Activated T-helper 9 cell treated with anti-CD3 and anti-CD28 coated beads, Interleukin-2, amount 50 U/mL, for 16 hours (primary cell): ENCODE measurements around the gene SYNC.
A peak's percentile ranks its signal among the peaks of the same experiment; 100 is the strongest.
"Not testable (repeated sequence)": the region's sequence is repeated elsewhere in the genome, so short reads cannot be mapped to it uniquely, and the experiment has no call there.

Source experiments
- DNase-seq: peaks from one replicate; pipeline ENCODE4 v3.0.0-alpha.2; 2020; ENCODE audit warnings: low read depth

Gene SYNC

DNA sequence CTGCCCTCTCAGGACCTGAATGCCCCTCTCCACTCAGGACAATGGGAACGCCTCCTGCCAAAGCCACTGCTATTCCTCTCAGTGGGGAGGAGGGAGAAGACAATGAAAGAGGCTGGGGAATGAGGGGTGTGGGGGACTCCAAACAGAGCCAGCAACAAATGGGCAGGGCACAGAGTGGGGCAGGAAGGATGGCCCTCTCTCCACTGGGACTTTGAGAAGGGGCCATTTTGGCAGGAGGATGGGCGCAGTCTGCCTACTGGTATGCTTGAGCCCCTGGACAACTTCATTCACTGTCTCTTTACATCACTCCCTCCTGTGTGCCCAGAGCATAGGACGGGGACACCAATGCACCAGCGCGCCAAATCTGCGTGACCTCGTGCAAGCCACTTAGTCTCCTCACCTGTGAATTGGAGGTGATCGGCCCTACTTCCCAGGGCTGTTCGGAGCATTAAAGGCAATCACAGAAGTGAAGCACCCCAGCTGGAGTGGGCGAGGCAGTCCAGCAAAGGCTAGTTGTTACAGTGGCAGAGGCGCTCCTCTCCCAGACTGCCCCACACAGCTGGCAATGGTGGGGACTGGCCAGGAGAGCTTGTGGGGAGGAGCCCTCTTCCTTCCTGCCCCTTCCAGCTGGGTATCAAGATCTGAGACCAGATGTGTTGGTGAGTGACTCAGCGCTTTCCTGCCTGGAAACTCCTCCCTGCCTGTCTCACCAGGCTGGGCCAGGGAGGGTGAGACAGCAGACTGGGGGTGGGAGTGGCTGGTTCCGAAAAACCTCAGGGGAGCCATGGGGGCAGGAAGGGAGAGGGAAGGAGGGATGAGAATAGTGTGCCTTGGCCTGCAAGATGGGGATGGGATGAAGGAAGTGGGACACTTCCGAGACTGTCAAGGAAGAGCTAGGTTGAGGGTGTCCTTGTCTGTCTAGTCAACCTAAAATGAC lies 22.4 kb upstream of the SYNC start:
- peak; percentile 9 for DNase-seq

DNA sequence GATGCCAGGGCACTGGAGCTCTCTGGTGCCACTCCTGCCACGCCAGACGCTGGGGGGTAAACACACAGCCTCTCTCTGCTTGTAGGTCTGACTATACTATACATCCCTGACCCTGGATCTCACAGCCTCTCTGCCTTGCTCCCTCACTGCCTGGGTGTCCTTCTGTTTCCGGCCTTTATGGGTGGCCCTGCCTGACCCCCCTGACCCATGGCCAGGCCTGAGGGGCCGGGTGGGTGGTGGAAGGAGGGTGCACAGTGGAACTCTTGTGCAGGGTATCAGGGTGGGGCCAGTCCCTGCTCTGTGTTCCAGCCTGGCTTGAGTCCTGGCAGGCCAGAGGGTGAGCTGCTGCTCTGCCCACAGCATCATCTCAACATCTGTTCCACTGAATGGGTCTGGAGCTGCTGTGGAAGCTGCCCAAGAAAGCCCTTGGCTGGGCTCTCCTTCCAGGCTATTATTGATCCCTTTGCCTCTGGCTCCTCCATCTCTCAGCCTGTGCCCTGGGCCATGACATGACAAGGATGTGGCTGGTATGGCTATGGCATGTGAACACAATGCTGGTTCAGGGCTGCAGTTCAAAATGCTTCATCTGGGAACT lies 17.2 kb upstream of the SYNC start:
- DNase-seq = no peak

DNA sequence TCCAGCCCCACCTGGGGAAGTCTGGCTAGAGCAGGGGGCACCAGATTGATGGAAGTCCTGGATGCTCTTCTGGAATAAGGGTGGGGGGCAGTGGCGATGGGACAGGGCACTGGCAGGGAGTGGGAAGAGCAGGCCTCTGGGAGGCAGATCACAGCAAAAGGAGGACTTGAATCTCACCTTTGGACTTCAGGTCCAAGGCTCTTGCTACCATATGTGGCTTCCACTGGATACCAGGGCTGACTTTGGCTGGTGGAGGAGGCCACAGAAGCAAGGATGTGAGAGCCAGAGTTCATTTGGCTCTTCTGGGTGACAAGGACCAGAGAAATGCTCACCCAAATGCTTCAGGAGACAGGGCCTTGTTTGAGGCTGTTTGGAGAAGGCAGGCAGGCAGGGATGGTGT lies 16.0 kb upstream of the SYNC start:
- no peak for DNase-seq

DNA sequence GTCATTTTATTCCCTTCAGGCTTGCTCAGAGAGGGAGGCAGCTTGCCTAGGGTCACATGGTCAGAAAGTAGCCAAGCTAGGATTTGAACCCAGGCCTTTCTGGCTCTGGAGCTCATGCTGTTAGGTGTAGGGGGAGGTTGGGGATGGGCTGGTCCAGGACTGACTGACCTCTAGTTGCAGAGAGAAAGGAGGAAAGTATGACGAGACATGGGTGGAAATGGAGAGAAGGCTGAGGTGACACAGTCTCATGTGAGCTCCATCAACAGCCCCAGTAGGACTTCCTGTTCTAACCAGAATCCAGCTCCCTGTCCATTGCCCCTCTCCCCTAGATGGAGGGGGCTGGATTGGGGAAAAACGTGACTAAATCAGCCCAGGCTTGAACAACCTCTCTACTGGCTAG lies 15.5 kb upstream of the SYNC start:
- DNase-seq = no peak

DNA sequence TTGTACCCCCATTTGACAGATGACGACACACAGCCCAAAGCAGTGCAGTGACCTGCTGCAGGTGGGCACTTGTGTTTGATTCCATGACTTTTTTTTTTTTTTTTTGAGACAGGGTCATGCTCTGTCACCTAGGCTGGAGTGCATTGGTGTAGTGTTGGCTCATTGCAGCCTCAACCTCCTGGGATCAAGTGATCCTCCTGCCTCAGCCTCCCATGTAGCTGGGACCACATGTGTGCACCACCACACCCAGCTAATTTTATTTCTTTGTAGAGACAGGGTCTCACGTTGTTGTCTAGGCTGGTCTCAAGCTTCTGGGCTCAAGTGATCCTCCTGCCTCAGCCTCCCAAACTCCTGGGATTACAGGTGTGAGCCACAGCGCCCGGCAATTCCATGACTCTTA lies 14.9 kb upstream of the SYNC start:
- DNase-seq = no peak

DNA sequence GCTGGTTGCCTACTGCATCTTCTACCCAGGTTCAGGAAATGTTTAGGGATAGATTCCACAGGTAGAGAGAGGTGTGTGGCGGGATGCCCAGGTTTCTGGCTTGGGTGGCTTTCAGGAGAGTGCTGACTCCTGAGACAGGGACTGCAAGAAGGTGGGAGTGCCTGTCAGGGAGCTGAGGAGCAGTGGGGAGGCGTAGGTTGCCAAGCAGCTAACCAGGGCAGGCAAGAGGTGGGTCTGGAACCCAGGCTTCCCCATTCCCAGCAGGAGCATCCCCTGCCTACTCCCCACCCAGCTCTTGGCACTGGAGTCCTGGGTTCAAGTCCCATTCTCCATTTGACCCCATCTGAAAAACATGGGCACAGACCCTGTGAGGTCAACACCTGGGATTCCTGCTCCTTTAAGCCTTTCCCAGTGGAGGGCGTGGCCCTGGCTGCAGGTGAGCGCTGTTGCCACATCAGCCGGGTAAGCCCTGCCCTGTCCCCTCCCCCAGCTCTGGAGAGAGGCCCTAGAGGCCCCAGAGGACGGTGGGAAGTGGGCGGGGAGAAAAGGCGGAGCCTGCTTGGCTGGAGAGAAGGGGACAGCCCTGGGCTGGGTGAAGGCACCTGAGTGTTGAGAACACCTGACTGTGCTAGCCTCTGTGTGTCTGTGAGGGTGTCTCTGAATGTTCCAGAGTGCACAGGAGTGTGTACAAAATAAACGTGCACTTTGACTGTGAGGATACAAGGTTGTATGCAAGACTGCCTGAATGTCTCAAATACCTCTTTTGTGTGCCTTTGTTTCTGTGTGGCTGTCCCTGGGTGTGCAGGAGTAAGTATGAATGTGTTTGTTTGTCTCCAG lies 14.0 kb upstream of the SYNC start:
- DNase-seq = no peak

DNA sequence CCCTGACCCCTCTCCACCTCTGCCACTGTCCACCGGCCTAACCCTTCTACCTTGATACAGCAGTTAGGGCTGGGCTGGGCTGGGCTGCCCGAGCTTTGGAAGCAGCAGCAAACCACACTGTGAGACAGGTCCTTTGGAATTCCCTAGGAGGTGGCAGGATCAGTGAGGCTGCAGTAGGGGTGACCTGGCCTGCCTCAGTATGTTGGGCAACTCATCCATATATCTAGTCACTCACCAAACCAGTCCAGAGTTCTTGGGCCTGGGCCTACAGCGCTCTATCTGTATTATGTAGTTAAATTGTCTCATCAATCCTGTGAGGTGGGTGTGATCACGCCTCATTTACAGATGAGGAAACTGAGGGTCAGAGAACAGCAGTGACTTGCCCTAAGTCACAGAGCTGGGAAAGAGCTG lies 13.3 kb upstream of the SYNC start:
- DNase-seq = no peak

DNA sequence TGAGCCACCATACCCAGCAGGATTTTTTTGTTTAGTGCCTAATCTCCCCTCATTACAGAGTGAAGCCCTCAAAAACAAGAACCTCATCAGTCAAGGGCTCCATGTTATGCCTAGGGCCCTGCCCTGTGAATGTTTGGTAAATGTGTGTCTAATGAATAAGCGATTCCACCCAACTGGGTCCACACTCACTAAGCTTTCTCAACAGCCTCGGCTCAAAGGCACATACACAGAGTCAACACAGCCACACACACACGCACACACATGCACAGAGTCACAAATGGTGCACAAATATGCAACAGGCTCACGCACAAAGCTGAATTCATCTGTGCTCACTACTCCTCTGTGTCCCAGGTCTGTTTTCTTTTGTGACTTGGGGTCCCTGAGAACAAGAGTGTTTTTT lies 11.7 kb upstream of the SYNC start:
- no peak for DNase-seq

DNA sequence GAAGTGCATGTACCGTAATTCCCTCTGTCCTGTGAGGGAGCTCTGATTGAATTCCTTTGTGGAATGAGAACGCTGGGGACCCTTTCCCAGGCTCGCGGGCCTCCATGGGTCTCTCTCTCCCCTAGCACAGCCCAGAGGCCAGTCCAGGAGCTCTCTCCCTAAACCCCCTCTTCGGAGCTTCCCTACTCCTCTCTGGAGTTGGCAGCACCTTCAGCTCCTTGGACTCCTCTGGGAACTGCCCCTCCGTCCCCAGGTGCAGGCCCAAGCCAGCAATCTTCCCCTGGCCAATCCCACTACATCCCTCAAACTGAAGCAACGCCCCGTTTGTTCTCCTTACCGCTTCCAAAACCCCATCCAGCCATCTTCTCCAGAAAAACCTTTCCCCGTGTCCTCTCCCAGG lies 10.5 kb upstream of the SYNC start:
- no peak for DNase-seq

DNA sequence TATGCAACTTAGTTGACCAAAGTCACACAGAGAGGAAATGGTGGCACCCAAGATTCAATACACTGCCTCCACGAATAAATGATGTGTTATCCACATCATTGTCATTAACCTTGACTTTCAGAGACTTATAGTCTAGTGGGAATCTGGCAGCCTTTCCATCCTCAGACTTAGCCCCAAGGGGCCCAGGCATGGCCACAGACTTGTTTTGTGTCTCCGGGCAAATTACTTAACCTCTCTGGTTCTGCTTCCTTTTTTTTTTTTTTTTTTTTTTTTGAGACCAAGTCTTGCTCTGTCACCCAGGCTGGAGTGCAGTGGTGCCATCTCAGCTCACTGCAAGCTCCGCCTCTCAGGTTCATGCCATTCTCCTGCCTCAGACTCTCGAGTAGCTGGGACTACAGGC lies 8.7 kb upstream of the SYNC start:
- DNase-seq = not testable (repeated sequence)

DNA sequence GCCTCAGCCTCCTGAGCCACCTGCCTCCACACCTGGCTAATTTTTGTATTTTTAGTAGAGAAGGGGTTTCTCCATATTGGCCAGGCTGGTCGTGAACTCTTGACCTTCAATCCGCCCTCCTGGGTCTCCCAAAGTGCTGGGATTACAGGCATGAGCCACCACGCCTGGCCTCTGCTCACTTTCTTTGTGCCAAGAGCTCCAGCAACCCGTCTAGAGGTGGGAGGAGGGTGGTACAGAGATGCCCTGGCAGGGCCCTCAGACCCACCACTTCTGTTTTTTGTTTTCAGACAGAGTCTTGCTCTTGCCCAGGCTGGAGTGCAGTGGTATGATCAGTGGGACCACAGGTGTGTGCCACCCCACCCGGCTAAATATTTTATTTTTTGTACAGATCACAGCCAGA lies 6.9 kb upstream of the SYNC start:
- DNase-seq = no peak

DNA sequence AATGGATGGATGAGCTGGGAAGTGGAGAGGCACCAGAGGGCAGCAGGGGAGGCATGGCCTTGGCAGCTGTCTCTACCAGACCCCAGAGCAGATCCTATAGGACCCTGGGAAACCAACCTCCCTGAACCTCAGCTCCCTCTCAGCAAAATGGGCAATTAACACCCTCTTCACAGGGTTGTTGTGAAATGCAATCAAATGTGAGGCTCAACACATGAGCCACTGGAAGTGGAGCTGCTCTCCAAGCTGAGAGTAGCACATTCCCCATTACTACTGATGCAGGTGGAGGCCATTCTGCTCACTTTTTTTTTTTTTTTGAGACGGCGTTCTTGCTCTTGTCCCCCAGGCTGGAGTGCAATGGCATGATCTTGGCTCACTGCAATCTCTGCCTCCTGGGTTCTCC lies 6.5 kb upstream of the SYNC start:
- DNase-seq = no peak

DNA sequence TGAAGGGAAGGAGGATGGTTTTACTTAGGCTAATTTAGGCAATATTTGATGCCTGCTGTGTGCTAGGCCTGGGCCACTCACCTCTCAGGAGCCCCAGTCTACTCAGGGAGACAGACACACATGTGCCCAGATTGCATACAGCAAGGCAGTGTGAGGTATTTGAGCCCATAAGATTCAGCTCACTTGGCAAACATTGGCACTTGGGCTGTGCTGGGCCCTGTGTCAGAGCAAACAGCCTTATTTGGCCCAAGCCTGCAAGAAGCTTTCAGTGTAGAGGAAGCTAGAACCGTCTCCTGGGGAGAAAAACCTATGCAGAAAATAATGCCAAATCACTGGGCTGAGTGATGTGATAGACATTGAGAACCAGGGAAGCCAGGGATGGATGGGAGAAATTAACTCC lies 3.9 kb upstream of the SYNC start:
- no peak for DNase-seq

DNA sequence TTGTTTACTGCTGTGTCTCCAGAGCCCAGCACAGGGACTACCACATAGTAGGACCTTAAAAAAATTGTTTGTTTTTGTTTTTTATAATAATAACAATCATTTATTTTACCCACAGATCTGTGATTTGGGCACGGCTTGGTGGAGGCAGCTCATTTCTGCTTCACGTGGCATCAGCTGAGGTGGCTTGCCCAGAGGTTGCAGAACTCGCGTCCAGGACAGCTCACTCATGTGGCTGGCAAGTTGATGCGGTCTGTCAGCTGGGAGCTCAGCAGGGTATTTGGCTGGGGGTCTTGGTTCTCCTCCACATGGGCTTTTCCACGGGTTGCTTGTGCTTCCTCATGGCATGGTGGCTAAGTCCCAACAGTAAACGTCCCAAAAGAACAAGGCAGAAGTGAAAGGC lies 2.9 kb upstream of the SYNC start:
- no peak for DNase-seq

DNA sequence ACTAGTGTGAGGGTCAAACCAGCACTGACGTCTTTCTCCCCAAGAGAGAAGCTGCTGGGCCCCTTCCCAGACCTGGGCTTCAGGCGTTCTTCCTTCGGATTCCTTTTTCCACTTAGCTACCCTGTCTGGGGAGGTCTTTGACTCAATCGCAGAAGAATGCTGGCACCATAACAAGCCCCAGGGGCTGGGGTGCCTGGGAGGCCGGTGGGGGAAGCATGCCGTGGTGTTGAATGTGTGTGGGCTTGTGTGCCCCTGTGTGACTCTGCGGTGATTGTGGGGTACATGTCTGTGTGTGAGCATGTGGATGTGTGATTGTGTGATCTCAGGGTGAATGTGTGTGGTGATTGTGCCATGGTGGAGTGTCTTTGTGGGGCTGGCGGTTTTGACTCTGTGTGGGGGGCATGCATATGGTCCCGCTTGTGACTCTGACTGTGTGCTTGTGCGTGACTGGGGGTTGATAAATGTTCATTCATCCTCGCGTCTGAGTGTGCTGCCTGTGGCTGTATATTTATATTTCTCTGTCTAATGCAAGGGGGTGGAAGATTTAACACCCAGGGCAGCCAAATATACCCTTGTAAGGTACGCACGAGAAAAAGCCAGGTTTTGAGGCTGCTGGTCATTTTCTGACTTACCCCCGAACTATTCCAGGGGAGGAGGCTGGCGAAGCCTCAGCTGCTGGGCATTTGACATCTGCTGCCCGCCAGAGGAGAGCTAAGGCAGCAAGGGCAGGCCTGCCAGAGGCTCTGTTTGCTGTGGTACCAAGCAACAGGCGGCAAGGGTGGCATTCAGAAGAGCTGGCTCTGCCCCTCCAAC lies 1.1 kb upstream of the SYNC start:
- DNase-seq = no peak

DNA sequence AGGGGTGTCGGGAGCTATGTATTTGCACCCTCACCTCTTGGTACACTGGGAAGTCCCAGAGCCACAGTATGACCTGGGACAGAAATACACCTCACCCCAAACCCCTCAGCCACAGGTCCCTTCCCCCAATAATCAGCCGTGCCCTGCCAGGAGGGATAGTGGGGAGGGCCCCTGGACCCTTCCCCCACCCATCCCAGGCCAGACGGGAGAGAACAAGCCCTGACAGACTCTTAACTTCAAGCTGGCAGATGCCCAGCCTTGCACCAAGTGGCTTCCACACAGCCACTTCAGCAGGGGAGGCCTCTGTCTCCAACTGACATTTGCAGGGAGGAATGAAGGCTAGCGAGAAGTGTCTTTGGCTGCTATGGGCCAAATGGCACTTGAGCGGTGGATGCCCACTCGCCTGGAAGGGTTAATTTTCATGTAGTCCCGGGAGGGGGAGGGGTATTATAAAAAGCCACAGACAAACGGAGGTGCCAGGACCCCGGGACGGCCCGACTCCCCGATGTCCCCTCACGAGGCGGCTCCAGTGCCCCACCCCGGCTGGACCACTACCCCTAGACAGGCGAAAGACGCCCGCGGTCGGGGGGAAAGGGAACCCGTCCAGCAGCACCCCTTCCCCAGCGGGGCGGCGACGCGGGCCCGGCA lies 495 bp downstream of the SYNC start:
- DNase-seq = no peak

DNA sequence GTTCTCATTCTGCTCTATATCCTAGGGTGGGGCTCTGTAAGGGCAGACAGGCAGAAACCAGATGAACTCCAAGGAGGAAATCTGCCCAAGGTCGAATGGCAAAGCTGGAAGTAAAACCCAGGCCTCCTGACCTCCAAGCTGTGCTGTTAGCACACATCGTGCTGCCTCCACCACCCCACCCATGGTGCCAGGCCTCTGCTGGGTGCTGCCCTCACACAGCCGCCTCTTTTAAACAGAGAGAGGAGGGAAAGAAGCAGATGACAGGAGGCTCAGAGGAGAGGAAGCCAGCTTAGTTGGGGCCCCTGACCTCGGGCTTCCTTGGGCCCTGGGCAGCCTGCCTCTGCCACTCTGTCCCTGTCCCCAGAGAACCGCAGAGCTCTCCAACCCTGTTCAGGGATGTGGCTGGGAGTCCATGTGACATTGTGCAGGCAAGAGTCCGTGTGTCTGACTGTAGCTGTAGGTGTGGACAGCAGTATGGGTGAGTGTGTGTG lies 1.1 kb downstream of the SYNC start:
- DNase-seq = no peak

DNA sequence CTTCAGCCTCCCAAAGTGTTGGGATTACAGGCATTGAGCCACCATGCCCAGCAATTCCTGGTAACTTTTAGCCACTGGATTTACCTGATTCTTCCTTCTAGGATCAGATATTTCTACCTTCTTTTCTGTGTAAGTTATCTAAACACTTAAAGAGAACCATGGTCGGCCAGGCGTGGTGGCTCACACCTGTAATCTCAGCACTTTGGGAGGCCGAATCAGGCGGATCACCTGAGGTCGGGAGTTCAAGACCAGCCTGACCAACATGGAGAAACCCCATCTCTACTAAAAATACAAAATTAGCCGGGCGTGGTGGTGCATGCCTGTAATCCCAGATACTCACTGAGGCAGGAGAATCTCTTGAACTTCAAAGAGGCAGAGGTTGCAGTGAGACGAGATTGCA lies 5.6 kb downstream of the SYNC start:
- DNase-seq = not testable (repeated sequence)

DNA sequence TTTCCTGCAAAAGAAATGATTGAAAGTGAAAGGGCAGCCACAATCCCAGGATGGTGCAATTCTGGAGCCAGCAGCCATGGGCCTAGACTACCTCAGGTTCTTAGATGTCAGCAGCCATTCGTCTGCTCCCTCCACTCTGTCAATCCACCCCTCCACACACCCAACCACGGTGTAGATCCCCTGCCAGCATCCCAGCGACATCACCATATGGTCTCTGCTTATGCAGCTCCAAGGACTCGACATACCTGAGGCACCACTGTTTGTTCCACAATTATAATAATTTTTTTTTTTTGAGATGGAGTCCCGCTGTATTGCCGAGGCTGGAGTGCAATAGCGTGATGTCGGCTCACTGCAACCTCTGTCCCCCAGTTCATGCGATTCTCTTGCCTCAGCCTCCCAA lies 6.5 kb downstream of the SYNC start:
- DNase-seq = no peak

DNA sequence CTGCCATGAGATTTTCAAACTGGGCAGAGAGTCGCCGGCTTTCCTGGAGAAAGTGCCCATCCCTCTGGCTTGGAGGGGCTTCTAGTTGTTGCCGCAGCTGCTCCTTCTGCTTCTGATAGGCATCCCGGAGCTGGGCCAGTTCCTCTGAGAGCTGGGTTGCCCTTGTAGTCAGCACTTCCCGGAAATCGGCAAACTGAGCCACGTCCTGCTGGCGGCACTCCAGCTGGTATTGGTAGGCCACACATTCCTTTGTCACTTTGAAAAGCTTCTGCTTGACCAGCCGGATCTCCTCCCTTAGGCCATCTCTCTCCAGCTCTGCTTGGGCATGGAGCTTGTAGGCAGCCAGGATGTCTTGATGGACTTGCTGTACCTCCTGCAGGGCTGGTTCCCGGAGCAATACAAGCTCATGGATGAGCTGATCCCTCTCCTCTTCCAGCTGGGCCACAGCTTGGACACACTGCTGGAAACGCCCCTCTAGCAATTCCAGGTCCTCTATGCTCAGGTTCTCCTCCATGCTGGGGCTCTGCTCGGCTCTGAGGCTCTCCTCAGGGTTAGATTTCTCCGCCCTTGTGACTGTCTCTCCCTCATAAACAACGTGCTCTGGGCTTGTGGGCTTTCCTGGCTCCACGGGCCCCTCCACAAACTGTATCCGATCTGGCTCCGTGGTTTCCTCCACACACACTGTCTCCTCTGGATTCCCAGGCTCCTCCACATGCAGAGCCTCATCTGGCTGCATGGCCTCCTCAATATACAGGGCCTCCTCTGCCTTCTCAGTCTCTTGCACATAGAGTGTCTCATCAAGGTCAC lies 7.3 kb downstream of the SYNC start:
- DNase-seq = no peak
